ENCODE measurements around the gene NTRK3.

GRCh38 chr15:88225461-88225860 lies 31.1 kb downstream of the NTRK3 start:
- TF ChIP-seq CTCF (IDR thresholded peaks at IDR 0.05) (no peak), EP300 (IDR thresholded peaks at IDR 0.05) (no peak), POLR2A (IDR thresholded peaks at IDR 0.05) (no peak)

Data from upper lobe of left lung (tissue), 4 donors.